GM12878 (cell line): ENCODE results near the gene TMED1. TPM values are rescaled to one million over a fixed set of nuclear protein-coding genes. Genes with fewer than 3 reads are reported as not detected.

Experiments
- ATAC-seq: fragments of 200-7000 bp; cut with Tn5 transposase; 3 replicates; pipeline ENCODE4 v1.9.1; 2020; ENCODE audit warnings: mild to moderate bottlenecking, moderate library complexity
- BruUV-seq: library from RNA; stranded (reverse); fragments of 400-500 nt; replicated peaks from 2 replicates; lab custom pipeline; 2021; lab: Mats Ljungman, UMichigan
- CTCF ChIA-PET: fragments of 300-600 bp; sonication (Branson Sonifier 250); formaldehyde crosslinking; extraction: SDS; loops from one replicate; lab custom pipeline; 2021; ENCODE audit warnings: inconsistent platforms; lab: Yijun Ruan, JAX
- POLR2A ChIA-PET: fragments of 350-600 bp; formaldehyde crosslinking; extraction: SDS; loops from one replicate; lab custom pipeline; 2021; ENCODE audit warnings: inconsistent platforms; lab: Charles Lee
- RAD21 ChIA-PET: fragments of 300-600 bp; sonication (Branson Sonifier 250); formaldehyde crosslinking; loops from one replicate; lab custom pipeline; 2023; ENCODE audit warnings: antibody characterized with exemption; ENCODE audit not compliant: unreplicated experiment; lab: Charles Lee
- SMC1A ChIA-PET: fragments of 300-600 bp; sonication (Branson Sonifier 250); formaldehyde crosslinking; loops from one replicate; lab custom pipeline; 2023; ENCODE audit not compliant: unreplicated experiment, uncharacterized antibody; lab: Charles Lee
- DNase-seq: peaks from one replicate; pipeline ENCODE4 v3.0.0-alpha.2; 2011; ENCODE audit warnings: low read depth, low spot score
- FAIRE-seq: peaks from 3 replicates; lab custom pipeline; 2011; peaks lifted over from hg19 to GRCh38; lab: Jason Lieb, UNC
- H2AFZ ChIP-seq: 2 replicates; pipeline ENCODE4 v1.6.0; 2011; ENCODE audit warnings: low read depth, low read length, control low read depth; ENCODE audit not compliant: control insufficient read depth
- H3K27ac ChIP-seq: 2 replicates; pipeline ENCODE4 v1.5.1; 2011; ENCODE audit warnings: control low read depth; ENCODE audit not compliant: control insufficient read depth, insufficient read depth
- H3K27me3 ChIP-seq, 2 experiments: replicated peaks in 1 of 2; 2 replicates each; pipeline versions ENCODE4 v1.6.0 to v1.6.1; 2011; ENCODE audit warnings: low read length in 1 of 2; ENCODE audit not compliant: control insufficient read depth in 2 of 2, insufficient read depth in 2 of 2
- H3K36me3 ChIP-seq, 2 experiments: 2 replicates each; pipeline ENCODE4 v1.5.1; 2011; ENCODE audit warnings: low read length in 1 of 2; ENCODE audit not compliant: control insufficient read depth in 2 of 2, insufficient read depth in 2 of 2
- H3K4me1 ChIP-seq: 2 replicates; pipeline ENCODE4 v1.6.1; 2011; ENCODE audit warnings: mild to moderate bottlenecking, low read length, moderate library complexity, mixed read lengths; ENCODE audit not compliant: control insufficient read depth, insufficient read depth
- H3K4me2 ChIP-seq: 2 replicates; pipeline ENCODE4 v1.6.0; 2011; ENCODE audit warnings: control low read depth; ENCODE audit not compliant: control insufficient read depth, insufficient read depth
- H3K4me3 ChIP-seq: fragments of 200-600 bp; sonication (generic); 2 replicates; pipeline ENCODE4 v1.5.1; 2016
- H3K79me2 ChIP-seq: 2 replicates; pipeline ENCODE4 v1.6.0; 2011; ENCODE audit warnings: low read length; ENCODE audit not compliant: control insufficient read depth, insufficient read depth
- H3K9ac ChIP-seq: 2 replicates; pipeline ENCODE4 v1.8.0; 2011; ENCODE audit warnings: low read length, control low read depth, mixed read lengths; ENCODE audit not compliant: control insufficient read depth, insufficient read depth
- H3K9me3 ChIP-seq: replicated peaks from 3 replicates; pipeline ENCODE4 v1.5.1; 2011; ENCODE audit warnings: mild to moderate bottlenecking, low read length; ENCODE audit not compliant: control insufficient read depth, insufficient read depth
- H4K20me1 ChIP-seq: 2 replicates; pipeline ENCODE4 v1.6.0; 2011; ENCODE audit not compliant: control insufficient read depth, insufficient read depth
- EP300 ChIP-seq, 2 experiments: fragments of 150-350 bp in 1 of 2; IDR thresholded peaks; 2 replicates each; pipeline ENCODE4 v1.6.1; 2011 to 2012; ENCODE audit warnings: low read depth in 2 of 2, low read length in 2 of 2, borderline replicate concordance in 1 of 2, improper control_type of control experiment in 1 of 2, inconsistent platforms in 1 of 2; ENCODE audit not compliant: control insufficient read depth in 1 of 2
- MTA3 ChIP-seq: IDR thresholded peaks from 2 replicates; pipeline ENCODE4 v1.6.1; 2012; ENCODE audit warnings: low read length, inconsistent platforms, borderline replicate concordance
- NKRF ChIP-seq: fragments of 450-650 bp; conservative IDR thresholded peaks from 2 replicates; pipeline ENCODE4 v1.6.1; 2017; ENCODE audit warnings: mild to moderate bottlenecking, moderate library complexity
- RBBP5 ChIP-seq: fragments of 200-600 bp; sonication (generic); conservative IDR thresholded peaks from 2 replicates; pipeline ENCODE4 v1.6.1; 2016
- TAF1 ChIP-seq: IDR thresholded peaks from 2 replicates; pipeline ENCODE4 v1.6.1; 2011; ENCODE audit warnings: mild to moderate bottlenecking, low read depth, low read length, borderline replicate concordance
- WGBS: methylation state at CpG from one replicate; pipeline ENCODE4 v1.1.6; 2016; ENCODE audit warnings: low lambda C conversion rate; ENCODE audit not compliant: insufficient replicate concordance, insufficient coverage; ENCODE audit errors: missing lambda C conversion rate; 5-methylcytosine and 5-hydroxymethylcytosine counted together
- in situ Hi-C: fragments of 300-500 bp; cut with MboI; formaldehyde crosslinking; loops from 9 replicates; pipeline ENCODE4 v1.14.3; 2018; ENCODE audit warnings: mixed read lengths
- intact Hi-C: fragments of 100-400 bp; cut with micrococcal nuclease; formaldehyde crosslinking; loops from one replicate; pipeline ENCODE4 v1.14.2; 2022; ENCODE audit not compliant: unreplicated experiment
- polyA plus RNA-seq, 11 experiments: library from polyadenylated mRNA; depleted of rRNA in 4 of 11; unstranded in 6 of 11; stranded (reverse) in 5 of 11; fragments of >200 nt; fragmentation: Nextera tagmentation in 4 of 11; fragmentation: Illumina TruSeq in 1 of 11; extraction: Ambion mirVana in 4 of 11; extraction: Trizol in 1 of 11; gene quantifications; 1 replicate in 1 of 11; 2 replicates in 10 of 11; pipeline versions ENCODE4 v1.2.1 to v1.2.3, GENCODE V29; 2011 to 2016; ENCODE audit warnings: inconsistent platforms in 2 of 11, missing spikeins in 2 of 11, low read depth in 1 of 11
- total RNA-seq, 4 experiments: library from RNA; depleted of rRNA in 3 of 4; stranded (reverse); fragments of >200 nt in 3 of 4; fragmentation: Illumina TruSeq in 1 of 4; extraction: Trizol in 1 of 4; gene quantifications; 2 replicates each; pipeline versions ENCODE4 v1.2.1 to v1.2.3, GENCODE V29; 2013 to 2021

The TMED1 gene
- total and polyA plus RNA-seq, 10 of the 15 experiments (the other 5 are each of a cell fraction or from before 2014, with no cell fraction given) = 0.60 to 23.1 (median 12.3) TPM

GRCh38 chr19:10882108-10882457 is 46.1 kb upstream of the TMED1 start:
- DNase-seq (no peak), FAIRE-seq (no peak), ATAC-seq (no peak)
- H3K36me3 ChIP-seq = peaks cover 9 to 19% of the 10 kb centered on the region in 2 experiments
- TF ChIP-seq MTA3 (no peak), NKRF (no peak), EP300 (IDR thresholded peaks at IDR 0.05; ENCODE audit: borderline replicate concordance in 1 of 2, control insufficient read depth in 1 of 2, low read depth in 2 of 2, low read length in 2 of 2) (no peak), TAF1 (no peak), RBBP5 (no peak)
- ChIA-PET SMC1A (no interaction called here), CTCF (interaction anchor here (1.4 kb wide), 1 partner anchor 54 kb away, joined by 4 read pairs; no protein-coding TSS in a partner anchor), RAD21 (no interaction called here), POLR2A (no interaction called here)
- in situ Hi-C loops = no loop called here
- H3K4me1 ChIP-seq = peaks cover 31% of the 10 kb centered on the region
- no peak overlapping the region for H3K4me3 ChIP-seq
- H3K27ac ChIP-seq = no peak overlapping the region
- no peaks in the 10 kb centered on the region for H3K9me3 ChIP-seq
- H2AFZ ChIP-seq = no peak overlapping the region
- peaks cover 77% of the 10 kb centered on the region for H3K79me2 ChIP-seq
- no peak overlapping the region for H3K9ac ChIP-seq
- WGBS = 79% methylated on average over 9 of the region's 9 CpGs
- no peaks in the 10 kb centered on the region; the same call in 1 of the 2 replicates for H4K20me1 ChIP-seq
- H3K27me3 ChIP-seq = no peaks in the 10 kb centered on the region
- BruUV-seq = no TSS peak
- intact Hi-C loops = no loop called here
- H3K4me2 ChIP-seq = no peak overlapping the region
